KMS-11 (cell line): ENCODE results near the gene FOXO3.

Source experiments
- H2AFZ ChIP-seq: fragments of 200-600 bp; sonication (generic); 2 replicates; pipeline ENCODE4 v1.6.1; 2016; ENCODE audit warnings: antibody characterized with exemption, mixed run types, low read depth
- H3K27ac ChIP-seq: fragments of 200-600 bp; sonication (generic); 2 replicates; pipeline ENCODE4 v1.6.1; 2016; ENCODE audit warnings: mild to moderate bottlenecking, mixed run types
- H3K27me3 ChIP-seq: fragments of 200-600 bp; sonication (generic); 2 replicates; pipeline ENCODE4 v1.6.1; 2017; ENCODE audit warnings: mild to moderate bottlenecking, low read depth, mixed run types, moderate library complexity; ENCODE audit not compliant: insufficient read depth
- H3K36me3 ChIP-seq: fragments of 200-600 bp; sonication (generic); 2 replicates; pipeline ENCODE4 v1.6.1; 2017; ENCODE audit warnings: mild to moderate bottlenecking, mixed run types; ENCODE audit not compliant: insufficient read depth
- H3K4me1 ChIP-seq: fragments of 200-600 bp; sonication (generic); 2 replicates; pipeline ENCODE4 v1.6.1; 2016; ENCODE audit warnings: mild to moderate bottlenecking, low read depth, mixed run types; ENCODE audit not compliant: poor library complexity, severe bottlenecking
- H3K4me2 ChIP-seq: fragments of 200-600 bp; sonication (generic); 2 replicates; pipeline ENCODE4 v1.7.0; 2016; ENCODE audit warnings: mild to moderate bottlenecking, mixed run types
- H3K4me3 ChIP-seq: fragments of 200-600 bp; sonication (generic); IDR thresholded peaks from 2 replicates; pipeline ENCODE4 v1.6.1; 2017; ENCODE audit warnings: low read depth, low read length, mixed read lengths; ENCODE audit not compliant: insufficient read depth
- H3K79me2 ChIP-seq: fragments of 200-600 bp; sonication (generic); 2 replicates; pipeline ENCODE4 v1.6.1; 2016; ENCODE audit warnings: low read depth, mixed run types; ENCODE audit not compliant: insufficient read depth
- H3K9ac ChIP-seq: fragments of 200-600 bp; sonication (generic); 2 replicates; pipeline ENCODE4 v1.6.1; 2016; ENCODE audit warnings: mild to moderate bottlenecking, mixed run types
- H4K20me1 ChIP-seq: fragments of 200-600 bp; sonication (generic); 2 replicates; pipeline ENCODE4 v1.6.1; 2016; ENCODE audit warnings: mild to moderate bottlenecking, mixed run types; ENCODE audit not compliant: insufficient read depth
- CTCF ChIP-seq: fragments of 200-600 bp; sonication (generic); conservative IDR thresholded peaks from 2 replicates; pipeline ENCODE4 v1.6.1; 2017; ENCODE audit warnings: low read depth, mild to moderate bottlenecking, antibody characterized with exemption, low read length, moderate library complexity, mixed read lengths

The FOXO3 gene

GRCh38 chr6:108594151-108594550, 33.4 kb downstream of the FOXO3 start:
- Histone ChIP-seq H2AFZ (no peak overlapping the region), H3K4me2 (peak overlapping the region; percentile 91), H3K79me2 (peaks cover 97% of the 10 kb centered on the region), H3K36me3 (no peaks in the 10 kb centered on the region), H4K20me1 (no peaks in the 10 kb centered on the region), H3K9ac (peak overlapping the region; percentile 87), H3K27me3 (no peaks in the 10 kb centered on the region), H3K4me1 (peaks cover 98% of the 10 kb centered on the region), H3K27ac (peak overlapping the region; percentile 99), H3K4me3 (no peak overlapping the region)
- no peak for TF ChIP-seq CTCF

GRCh38 chr6:108594640-108595039, 33.9 kb downstream of the FOXO3 start:
- no peak overlapping the region for H2AFZ ChIP-seq
- no peak overlapping the region for H3K4me3 ChIP-seq
- TF ChIP-seq CTCF: no peak
- no peaks in the 10 kb centered on the region for H4K20me1 ChIP-seq
- H3K79me2 ChIP-seq: peaks cover 97% of the 10 kb centered on the region
- H3K27ac ChIP-seq: peak overlapping the region; percentile 99
- H3K4me2 ChIP-seq: peak overlapping the region; percentile 91
- H3K4me1 ChIP-seq: peaks cover 98% of the 10 kb centered on the region
- H3K27me3 ChIP-seq: no peaks in the 10 kb centered on the region
- H3K9ac ChIP-seq: peak overlapping the region; percentile 87
- no peaks in the 10 kb centered on the region for H3K36me3 ChIP-seq

GRCh38 chr6:108596956-108597355, 36.2 kb downstream of the FOXO3 start:
- H3K4me1 ChIP-seq: peaks cover 98% of the 10 kb centered on the region
- H3K9ac ChIP-seq: peak overlapping the region; percentile 87
- peak overlapping the region; percentile 91 for H3K4me2 ChIP-seq
- peaks cover 97% of the 10 kb centered on the region for H3K79me2 ChIP-seq
- no peaks in the 10 kb centered on the region for H3K36me3 ChIP-seq
- no peak for TF ChIP-seq CTCF
- H2AFZ ChIP-seq: no peak overlapping the region
- no peaks in the 10 kb centered on the region for H4K20me1 ChIP-seq
- no peaks in the 10 kb centered on the region for H3K27me3 ChIP-seq
- H3K4me3 ChIP-seq: no peak overlapping the region
- peak overlapping the region; percentile 99 for H3K27ac ChIP-seq

- Histone ChIP-seq H2AFZ (no peak overlapping the region), H3K27me3 (no peaks in the 10 kb centered on the region), H3K9ac (peak overlapping the region; percentile 87), H3K79me2 (peaks cover 98% of the 10 kb centered on the region), H4K20me1 (no peaks in the 10 kb centered on the region), H3K4me1 (peaks cover 98% of the 10 kb centered on the region), H3K36me3 (no peaks in the 10 kb centered on the region), H3K27ac (peak overlapping the region; percentile 99), H3K4me3 (no peak overlapping the region), H3K4me2 (peak overlapping the region; percentile 91)
- no peak for TF ChIP-seq CTCF
Measured at GRCh38 chr6:108597572-108598304, 37.0 kb downstream of the FOXO3 start.
